NCI-H2227 treated with DMSO at 0.1 percent for 48 hours (cell line): ENCODE measurements around the gene MAD1L1.

ENCODE experiments used
- DNase-seq: peaks from one replicate; lab custom pipeline; 2025; lab: John Stamatoyannopoulos, UW

The MAD1L1 gene

DNA sequence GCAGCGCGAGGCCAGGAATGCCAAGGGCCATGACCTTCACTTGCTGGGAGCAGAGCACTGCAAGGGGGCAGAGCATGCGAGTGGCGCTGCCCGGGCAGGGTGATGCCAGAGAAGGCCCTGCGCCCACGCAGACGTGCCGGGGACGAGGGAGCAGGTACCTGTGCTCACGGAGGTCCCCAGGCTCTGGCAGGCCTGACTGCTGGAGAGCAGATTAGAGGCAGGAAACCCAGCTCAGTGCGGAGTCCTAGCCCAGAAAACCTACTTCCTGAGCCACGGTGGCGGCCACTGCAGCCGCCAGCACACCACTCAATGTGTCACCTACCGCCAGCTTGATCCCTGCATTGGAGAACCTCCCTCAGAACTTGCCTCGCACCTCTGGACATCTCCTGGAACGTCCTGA is 148.4 kb downstream of the MAD1L1 start:
- no peak for DNase-seq

DNA sequence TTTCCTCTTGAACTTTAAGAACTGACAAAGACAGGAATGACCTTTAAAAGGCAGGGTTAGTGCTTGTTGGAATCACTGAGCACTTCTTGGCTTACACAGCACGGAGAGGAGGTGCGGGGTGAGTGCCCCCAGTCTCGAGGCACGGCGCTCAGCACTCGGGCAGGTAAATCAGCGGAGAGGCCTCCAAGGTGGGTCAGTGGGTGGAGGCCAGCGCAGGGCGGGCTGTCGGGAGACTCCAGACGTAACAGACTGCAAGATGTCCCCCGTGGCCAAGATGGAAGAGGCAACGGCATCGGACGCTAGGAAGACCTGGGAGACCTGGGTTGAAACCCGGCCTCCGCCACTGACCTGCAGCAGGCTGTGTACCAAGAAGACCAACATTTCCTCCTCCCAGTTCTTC is 149.4 kb downstream of the MAD1L1 start:
- no peak for DNase-seq

DNA sequence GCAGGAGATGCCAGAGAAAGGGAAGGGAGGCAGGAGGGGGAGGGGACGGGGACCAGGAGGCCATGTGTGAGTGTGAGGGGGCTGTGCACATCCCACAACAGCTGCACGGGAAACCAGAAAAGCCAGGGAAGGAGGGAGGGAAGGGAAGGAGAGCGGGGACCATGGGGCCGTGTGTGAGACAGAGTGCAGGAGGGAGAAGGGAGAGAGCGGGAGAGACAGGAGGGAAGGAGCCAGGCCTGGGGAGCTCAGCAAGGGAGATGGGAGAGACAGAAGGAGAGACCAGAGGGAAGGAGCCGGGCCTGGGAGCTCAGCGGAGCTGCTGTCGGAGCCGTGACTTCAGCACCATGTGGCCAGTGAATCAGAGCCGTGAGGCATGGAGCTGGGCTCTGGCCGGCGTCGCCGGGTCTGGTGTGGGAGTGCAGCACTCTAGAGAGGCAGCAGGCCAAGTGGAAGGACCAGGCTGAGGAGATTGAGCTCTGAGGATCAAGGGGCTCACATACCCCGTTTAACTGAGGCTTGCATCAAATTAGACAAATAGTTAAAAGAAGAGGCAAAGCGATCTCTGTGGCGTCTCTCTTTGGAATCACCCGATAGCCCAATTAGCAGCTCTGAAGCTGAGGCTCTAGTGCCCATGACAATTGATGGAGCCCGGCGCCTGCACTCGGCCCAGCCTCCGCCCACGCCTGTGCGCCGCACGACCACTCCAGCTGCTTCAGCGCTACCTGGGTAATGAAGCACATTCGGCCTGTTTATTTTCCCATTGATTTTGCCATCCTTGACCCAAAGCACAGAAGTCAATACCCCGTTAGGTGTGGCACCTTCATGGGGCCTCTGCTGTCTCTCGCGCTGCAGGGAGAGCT is 150.4 kb downstream of the MAD1L1 start:
- DNase-seq = no peak

DNA sequence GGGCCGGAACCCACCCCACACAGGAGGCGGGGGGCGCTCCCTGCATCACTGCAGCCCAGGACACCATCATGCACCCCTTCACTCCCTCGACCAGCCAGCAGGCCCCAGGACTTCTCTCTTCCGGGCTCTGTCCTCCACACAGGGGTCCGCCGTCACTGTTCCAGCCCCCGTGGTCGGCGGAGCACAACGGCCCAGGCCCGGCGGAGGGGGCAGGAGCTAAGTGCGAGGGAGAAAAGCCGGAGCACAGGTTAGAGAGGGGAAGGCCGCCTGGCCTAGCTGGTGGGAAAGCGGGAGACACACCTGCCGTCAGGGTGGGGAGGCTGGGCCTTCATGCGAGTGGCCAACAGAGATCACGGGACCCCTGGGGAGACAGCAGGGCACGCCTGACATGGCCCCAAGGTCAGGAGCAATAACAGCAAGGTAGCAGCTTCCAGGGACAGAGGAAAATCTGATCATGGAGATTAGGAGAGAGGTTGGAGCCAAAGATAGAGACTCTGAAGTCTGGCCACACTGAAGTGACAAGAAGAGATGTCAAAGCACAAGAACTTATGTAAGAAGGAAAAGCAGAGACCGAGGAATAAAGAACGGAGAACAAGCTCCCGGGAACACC is 151.1 kb downstream of the MAD1L1 start:
- no peak for DNase-seq

DNA sequence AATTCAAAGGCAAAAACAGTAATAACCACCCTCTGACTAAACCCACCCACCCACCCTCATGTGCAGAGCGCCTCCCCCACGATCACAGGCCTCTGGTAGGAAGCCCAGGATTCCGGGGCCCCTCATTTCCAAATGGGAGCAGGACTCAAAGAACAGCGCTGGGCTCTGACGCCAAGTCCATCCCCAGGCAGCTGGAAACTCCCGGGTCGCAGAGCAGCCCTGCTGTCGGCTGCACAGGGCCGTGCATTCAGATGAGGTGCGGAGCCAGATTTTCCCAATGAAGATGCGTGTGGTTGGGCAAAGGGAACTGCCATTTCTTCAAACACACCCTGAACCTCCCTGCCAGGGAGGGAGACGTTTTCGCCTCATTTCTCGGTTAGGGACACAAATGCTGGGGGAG is 152.3 kb downstream of the MAD1L1 start:
- DNase-seq = no peak

DNA sequence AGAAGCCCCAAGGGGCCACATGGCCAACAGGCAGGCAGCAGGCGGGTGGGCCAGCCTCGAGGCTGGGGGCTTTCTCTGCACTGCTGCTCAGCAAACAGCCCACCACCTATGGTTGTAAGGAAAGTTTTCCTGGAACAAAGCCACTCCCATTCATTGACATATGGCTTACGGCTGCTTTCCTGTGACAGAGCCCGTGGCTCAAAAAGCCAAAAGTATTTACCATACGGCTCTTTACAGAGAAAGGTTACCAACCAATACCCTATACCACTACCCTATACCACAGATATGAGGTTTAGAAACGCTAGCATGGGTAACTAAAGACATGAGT is 152.7 kb downstream of the MAD1L1 start:
- no peak for DNase-seq

DNA sequence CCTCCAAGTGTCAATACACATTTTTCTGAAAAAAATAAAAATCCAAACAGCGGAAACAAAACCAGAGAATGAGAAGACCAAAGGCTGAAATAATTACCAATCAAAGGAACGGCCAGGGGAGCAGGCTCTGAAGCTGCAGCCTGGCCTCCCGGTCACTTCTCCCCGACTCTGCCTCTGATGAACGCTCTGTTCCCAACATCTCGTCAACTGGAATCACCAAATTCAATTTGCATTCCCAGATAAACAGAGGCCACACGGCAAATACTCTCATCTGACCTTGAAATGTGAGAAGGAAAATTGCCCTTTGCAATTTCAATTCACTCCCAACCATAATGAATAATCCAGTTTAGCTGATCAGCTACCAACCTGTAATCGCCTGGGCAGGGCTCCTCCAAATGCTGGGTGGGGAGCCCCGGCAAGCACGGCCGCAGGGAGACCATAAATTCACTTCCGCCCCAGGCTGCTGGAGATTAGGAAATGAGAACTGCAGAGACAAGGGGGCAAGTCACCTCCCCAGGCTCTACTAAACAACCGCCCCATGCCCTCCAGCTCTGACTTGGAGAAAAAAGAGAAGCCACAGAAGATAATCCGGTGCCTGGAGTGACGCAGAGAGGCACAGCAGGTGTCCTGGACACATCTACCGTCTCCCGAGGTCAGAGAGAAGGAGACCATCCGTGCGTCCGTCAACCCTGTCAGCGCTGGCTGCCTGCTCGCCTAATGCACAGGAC is 153.2 kb downstream of the MAD1L1 start:
- DNase-seq = no peak

DNA sequence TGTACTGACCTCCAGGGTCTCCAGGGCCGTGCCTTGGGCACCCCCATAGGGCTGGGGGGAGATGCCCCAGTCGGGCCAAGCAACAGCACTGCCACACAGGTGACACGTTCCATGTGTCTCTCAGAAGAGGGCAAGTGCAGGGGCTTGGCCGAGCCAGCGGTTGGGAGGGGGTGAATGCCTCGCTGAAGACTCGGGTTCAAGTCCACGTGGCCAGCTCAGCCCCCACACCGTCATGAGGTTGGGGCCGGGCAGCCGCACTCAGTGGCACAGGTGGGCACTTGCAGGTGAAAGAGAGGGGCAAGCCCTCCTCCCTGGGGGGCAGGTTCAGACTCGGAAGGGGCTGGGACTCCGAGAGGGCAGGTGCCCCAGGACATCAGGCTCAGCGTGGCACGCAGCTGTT is 153.8 kb downstream of the MAD1L1 start:
- no peak for DNase-seq

DNA sequence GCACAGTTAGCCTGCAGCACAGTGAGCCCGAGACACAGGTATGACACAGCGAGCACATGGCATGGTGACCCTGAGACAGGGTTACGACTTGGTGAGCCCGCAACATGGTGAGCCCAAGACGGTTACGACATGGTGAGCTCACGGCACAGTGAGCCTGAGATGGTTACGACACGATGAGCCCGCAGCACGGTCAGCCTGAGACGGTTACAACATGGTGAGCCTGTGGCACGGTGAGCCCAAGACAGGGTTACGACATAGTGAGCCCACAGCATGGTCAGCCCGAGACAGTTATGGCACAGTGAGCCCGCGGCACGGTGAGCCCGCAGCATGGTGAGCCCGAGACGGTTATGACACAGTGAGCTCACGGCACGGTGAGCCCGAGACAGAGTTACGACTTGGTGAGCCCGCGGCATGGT is 156.1 kb downstream of the MAD1L1 start:
- no peak for DNase-seq

DNA sequence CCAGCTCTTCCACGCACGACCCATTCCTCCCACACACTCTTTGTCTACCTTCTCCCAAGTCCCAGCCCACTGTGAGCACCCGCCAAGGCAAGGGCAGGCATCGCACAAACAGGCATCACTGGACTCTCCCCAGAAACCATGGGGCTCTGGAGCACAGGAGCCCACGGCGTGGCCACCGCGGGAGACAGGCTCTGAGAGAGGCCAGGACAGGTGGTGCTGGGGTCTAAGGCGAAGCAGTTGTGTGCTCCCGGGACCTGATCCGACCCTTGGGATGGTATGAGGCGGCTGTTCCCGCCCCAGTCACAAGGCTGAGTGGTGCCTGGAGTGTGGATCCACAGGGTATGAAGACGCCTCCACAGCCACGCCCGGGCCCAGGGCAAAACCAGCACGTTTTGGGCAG is 156.9 kb downstream of the MAD1L1 start:
- no peak for DNase-seq

DNA sequence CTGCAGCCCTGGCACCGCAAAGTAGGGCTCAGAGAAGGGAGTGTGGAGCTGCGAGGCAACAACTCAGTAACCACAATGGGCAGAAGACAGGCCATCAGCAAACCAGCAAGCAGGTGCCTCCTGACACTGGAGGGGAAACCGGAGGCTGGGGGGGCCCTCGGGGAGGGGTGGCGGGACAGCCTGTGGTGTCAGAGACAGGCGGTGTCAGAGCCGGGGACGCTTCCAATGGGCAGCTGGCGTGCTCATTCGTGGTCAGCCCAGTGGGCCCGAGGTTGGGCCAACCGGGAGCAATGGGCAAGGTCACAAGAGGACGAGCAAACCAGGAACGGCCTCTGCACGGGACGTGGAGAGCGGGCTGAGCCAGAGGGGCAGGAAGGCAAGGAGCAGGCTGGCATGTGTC is 158.1 kb downstream of the MAD1L1 start:
- DNase-seq = no peak

DNA sequence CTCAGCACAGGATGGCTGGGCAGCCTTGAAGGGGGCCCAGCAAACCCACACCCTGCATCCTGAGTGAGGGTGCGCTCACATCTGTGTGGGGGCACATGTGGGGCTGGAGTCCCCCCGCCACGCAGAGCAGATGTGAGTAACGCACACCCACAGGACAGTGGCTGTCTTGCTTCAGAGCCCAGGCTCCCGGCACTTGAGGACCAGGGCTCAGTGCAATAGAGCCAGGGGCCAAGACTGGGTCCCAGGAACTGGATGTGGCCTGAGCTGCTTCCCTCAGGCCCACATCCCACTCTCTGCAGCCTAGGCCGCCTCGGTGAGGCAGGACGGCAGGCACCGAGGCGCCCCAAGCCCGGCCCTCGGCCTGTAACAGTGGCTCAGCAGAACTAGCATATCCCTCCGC is 159.9 kb downstream of the MAD1L1 start:
- no peak for DNase-seq

DNA sequence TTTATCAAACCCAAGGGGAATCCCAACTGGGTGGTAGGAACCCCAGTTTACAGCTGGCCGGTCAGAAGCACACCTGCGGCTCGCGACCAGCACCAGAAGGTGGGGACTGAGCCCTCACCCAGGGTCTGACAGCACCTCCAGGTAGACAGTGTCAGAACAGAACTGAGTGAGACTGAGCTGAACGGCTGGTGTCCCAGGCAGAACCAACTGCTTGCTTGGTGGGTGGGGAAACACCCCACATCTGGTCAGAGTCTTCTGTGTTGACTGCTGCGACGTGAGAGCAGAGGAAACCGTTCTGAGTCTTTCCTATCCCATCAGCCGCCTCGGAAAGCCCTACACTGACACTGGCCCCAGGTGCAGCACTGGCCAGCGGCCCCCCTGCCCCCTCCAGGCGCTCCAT is 160.7 kb downstream of the MAD1L1 start:
- no peak for DNase-seq

DNA sequence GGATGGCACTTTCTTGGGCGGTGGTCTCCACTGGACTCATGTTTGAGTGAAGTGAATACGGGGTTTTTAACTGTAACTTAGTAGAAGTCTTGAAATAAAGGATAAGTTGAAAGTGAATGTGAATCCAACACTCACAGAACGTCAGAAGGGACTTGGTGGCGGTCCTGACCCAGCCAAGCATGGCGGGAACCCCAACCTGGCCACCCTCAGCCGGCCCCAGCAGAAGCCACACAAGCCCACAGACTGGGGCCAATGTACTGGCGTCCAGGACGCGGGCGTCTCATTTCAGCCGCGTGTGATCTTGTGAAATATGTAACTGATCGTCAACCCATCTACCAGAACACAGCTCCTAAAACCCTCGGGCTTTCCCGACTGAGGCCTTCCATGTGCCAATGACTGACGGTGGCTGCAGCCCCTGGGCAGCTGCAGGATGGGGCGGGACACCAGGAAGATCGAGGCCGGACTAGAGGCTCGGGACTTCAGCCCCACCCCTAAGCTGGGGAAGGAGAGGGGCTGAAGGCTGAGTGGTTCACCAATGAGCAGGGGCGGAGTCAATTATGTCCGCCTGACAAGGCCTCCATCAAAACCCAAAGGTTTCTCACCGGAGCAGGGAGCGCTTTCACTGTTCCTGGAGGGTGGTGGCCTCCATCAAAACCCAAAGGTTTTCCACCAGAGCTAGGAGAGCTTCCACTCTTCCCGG is 161.5 kb downstream of the MAD1L1 start:
- no peak for DNase-seq

DNA sequence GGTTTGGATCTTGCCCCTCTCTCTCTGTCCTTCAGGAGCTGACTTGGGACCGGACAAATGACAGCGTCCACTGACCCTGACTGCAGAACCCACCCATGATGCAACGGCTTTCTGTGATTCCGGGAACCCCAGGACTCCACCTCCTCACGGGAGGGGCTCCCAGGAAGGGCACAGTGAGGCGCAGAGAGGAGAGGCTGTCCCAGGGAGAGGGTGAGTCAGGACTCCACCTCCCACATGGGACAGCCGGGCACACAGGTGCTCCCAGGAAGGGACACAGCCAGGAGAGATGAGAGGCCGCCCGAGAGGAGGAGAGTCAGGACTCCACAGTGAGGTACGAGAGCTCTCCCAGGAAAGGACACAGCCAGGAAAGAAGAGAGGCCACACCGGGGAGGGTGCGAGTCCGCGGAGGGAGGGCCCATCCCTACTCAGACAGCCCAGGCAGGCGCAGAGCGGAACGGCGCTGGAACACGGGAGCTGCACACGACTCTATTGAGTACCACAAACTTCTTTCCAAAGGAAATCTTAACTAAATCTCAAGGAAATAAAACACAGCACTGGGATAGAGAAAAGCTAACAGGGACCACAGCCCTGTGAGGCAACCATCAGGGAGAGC is 162.5 kb downstream of the MAD1L1 start:
- no peak for DNase-seq

DNA sequence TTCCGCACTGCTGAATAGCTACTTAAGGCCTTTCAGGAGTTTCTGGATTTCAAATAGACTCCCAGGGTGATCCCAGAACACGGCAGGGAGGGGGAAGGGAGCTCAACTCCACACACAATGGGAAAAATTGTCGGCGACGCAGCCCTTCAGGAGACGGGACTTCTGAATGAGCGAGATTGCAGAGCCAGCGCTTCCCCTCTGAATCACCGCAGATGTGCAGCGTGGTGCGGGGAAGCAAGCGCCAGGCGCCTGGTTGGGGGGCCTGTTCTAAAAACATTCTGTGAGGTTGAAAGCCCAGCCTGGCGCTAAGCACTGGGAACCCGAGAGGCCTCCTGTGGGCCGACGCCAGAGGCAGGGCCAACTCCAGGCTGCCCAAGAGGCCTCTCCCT is 163.3 kb downstream of the MAD1L1 start:
- DNase-seq = no peak

DNA sequence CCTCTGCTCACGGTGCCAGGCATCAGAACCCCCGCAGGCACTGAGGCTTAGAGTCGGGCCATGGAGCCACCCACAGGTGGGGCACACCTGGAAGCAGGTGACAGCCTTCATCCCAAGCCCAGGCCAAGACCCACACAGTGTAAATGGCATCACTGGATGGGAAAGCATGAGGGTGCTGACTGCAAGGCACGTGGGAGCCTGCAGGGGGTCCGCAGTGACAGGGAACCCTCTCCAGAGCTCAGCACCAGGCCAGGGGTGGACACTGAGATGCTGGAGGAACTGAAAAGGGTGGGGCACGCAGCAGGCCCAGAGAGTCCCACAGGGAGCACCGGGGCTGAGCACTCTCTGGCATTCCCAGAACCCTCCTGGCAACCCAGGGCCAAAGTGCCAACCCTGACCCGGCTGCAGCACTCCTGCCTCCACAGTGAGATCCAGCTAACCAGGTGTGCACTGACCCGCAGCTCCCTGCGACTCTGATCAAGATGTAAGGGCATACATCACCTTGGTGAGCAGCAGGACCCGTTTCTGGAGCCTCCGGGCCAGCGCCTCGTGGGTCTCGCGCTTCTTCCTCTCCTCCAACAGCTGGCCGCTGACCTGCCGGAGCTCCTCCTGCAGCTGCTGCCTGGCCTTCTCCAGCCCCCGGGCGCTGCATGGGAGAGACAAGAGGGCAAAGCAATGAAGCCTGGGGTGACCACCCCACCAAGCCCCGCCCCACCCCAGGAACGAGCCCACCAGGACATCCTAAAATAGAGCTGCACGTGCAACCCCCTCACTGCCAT is 163.9 kb downstream of the MAD1L1 start:
- no peak for DNase-seq

DNA sequence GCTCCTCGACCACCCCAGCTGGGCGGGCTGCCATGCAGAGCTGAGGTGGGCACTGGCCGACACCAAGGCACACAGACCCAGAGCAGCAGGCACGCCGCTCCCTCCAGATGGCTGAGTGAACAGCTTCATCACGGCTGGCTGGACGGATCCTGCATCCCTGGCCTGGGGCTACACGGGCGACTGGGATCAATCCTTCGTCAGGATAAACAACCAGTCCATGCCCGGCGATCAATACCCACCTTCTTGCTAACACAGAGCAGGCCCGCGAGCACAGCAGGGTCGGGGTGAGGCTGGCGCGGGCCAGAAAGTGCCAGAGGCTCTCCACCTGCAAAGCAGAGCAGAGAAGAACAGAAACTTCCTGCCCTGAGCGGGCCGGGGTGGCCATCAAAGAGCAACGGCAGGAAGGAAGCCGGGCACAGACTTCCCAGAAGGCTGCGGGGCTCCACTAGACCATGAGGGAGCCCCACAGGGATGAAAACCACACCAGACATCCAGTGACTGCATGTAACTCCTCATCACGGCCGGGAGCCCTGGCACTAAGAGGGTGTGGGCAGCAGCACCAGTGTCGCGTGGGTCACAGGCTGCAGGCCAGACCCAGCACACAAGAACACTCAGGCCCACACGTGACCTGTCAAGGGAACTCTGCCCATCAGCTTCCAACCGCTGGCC is 166.4 kb downstream of the MAD1L1 start:
- no peak for DNase-seq

DNA sequence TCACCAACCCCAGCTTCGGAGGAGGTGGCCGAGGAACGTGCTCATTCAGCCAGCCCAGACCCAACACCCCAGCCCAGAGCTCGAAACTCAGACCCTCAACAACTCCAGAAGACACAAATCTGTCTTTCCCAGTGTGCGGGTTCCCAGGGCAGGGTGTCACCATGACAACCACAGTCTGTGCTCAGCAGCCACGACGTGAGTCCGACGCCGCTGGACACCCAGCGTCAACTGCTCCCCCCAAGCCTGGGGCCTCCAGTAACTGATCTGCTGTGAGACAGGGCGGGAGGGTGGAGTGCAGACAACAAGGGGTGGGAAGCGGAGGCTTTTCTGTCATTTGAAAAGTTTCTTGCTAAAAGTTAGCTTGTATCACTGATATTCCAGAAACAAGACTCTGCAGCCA is 167.2 kb downstream of the MAD1L1 start:
- DNase-seq = no peak

DNA sequence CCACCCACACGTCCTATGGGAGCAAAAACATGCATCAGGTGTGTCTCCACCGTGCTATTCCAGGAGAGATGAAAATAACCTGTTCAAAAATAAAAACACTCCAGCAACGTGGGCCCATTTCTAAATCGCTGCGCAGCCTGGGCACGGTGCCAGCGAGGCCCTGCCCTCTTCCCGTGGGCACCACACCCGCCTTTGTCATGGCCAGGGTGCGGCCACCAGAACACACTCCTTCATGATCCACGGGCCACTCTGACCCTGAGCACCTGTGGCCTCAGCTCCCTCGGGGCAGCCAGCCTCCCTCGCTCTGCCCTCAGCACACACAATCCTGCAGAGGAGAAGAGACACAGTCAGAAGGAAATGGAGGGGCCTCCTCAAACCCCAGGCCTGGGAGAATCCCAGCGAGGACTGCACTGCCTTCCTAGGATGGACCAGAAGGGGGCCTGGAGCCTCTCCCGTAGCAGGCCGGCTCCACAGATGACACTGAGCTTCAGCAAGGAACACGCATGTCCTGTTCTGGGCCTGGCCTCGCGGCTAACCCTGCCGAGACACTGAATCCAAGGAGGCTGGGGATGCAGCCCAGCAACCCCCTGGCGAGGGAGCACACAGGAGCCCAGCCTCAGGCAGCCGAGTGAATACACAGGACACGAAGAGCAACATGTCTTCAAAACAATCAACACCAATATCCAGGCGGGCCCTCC is 169.0 kb downstream of the MAD1L1 start:
- no peak for DNase-seq
